HG02970 (cell line): Measurements from ENCODE around the gene RASGEF1C.
"Not testable (repeated sequence)": the region's sequence is repeated elsewhere in the genome, so short reads cannot be mapped to it uniquely, and the experiment has no call there.

Experiments
- ATAC-seq: cut with Tn5 transposase; IDR thresholded peaks from one replicate; pipeline ENCODE4 v1.9.1; 2021; ENCODE audit warnings: mild to moderate bottlenecking, moderate library complexity, moderate number of reproducible peaks; ENCODE audit not compliant: unreplicated experiment, low FRiP score

Gene RASGEF1C

GRCh38 chr5:180090769-180091546 is 118.1 kb downstream of the RASGEF1C start:
- no peak for ATAC-seq

- ATAC-seq: no peak
Observed at GRCh38 chr5:180090098-180090768, 118.8 kb downstream of the RASGEF1C start.

DNA sequence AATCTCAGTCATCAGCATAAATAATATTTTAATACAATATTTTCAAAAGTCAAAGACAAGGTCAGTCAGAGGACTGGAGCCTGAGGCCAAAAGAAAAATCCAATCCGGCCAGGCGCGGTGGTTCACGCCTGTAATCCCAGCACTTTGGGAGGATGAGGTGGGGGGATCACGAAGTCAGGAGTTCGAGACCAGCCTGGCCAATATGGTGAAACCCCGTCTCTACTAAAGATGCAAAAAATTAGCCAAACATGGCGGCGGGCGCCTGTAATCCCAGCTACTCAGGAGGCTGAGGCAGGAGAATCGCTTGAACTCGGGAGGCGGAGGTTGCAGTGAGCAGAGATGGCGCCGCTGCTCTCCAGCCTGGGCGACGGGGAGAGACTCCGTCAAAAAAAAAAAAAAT is 119.4 kb downstream of the RASGEF1C start:
- not testable (repeated sequence) for ATAC-seq

- no peak for ATAC-seq
Observed at GRCh38 chr5:180088561-180088960, 120.5 kb downstream of the RASGEF1C start.

- no peak for ATAC-seq
Observed at GRCh38 chr5:180086816-180087399, 122.1 kb downstream of the RASGEF1C start.

GRCh38 chr5:180085837-180086236 is 123.2 kb downstream of the RASGEF1C start:
- ATAC-seq: no peak

DNA sequence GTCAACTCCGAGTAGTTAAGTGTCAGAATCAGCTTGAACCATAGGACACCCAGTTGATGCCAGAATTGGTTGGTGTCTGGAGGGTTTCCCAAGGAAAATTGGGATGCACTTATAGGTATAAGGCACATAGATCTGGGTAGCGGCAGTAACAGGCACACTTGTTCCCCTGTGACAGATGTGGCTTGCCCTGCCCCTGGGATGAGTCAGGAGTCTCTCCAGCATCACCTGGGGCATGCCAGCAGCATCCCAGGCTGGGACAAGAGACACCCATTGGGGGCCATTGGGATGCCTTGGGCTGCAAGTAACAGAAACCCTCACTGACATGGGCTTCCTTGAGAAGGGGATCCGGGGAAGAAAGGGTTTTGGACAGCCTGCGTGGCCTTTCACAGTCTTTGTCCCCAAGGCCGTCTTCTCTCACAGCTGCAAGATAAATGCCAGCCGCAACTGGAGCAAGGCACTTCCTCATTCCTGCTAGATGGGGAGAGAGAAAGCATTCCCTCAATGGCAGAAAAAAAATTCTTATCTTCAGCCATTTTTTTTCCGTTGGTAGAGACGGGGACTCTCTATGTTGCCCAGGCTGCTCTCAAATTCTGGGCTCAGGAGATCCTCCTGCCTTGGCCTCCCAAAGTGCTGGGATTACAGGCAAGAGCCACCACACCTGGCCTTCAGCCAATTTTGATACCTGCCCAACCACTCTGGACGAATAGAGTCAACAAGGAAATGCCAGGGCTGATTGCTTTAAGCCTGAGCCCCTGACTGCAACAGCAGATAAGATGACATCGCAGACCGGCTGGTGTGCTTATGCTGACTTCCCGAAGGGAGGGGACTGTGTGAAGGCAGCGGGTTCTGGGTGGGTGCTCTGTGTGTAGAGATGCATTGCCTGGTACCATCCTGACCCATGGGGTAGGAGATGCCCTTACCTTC is 124.1 kb downstream of the RASGEF1C start:
- no peak for ATAC-seq

DNA sequence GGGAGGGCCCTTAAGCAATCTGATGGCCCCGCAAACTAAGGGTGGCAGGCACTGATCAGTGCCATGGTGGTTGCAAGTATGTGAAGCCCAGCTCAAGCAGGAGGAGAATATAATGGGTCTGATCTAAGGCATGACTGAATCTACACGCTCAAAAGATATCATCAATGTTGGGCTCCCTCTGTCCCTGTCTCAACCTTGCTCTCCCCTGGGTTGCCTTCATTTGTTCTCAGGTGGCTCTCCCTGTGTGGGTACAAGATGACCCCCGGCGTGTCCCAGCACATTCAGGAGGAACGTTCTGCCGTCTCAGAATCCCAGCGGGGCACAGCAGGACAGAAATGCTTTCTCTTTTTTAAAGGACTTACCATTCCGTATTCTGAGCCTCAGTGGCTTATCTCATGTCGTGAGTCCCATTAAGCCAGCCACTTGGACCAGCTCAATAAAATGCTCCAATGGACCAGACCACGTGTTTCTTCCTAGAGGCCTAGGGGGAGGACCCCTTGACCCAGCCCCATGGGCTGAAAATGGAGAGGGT is 125.4 kb downstream of the RASGEF1C start:
- ATAC-seq: no peak

- no peak for ATAC-seq
Observed at GRCh38 chr5:180082633-180083420, 126.2 kb downstream of the RASGEF1C start.

- no peak for ATAC-seq
Observed at GRCh38 chr5:180081481-180081880, 127.5 kb downstream of the RASGEF1C start.

GRCh38 chr5:180080486-180081280 is 128.3 kb downstream of the RASGEF1C start:
- no peak for ATAC-seq

- no peak for ATAC-seq
Observed at GRCh38 chr5:180079702-180080466, 129.1 kb downstream of the RASGEF1C start.

GRCh38 chr5:180078348-180078747 is 130.7 kb downstream of the RASGEF1C start:
- ATAC-seq: no peak

DNA sequence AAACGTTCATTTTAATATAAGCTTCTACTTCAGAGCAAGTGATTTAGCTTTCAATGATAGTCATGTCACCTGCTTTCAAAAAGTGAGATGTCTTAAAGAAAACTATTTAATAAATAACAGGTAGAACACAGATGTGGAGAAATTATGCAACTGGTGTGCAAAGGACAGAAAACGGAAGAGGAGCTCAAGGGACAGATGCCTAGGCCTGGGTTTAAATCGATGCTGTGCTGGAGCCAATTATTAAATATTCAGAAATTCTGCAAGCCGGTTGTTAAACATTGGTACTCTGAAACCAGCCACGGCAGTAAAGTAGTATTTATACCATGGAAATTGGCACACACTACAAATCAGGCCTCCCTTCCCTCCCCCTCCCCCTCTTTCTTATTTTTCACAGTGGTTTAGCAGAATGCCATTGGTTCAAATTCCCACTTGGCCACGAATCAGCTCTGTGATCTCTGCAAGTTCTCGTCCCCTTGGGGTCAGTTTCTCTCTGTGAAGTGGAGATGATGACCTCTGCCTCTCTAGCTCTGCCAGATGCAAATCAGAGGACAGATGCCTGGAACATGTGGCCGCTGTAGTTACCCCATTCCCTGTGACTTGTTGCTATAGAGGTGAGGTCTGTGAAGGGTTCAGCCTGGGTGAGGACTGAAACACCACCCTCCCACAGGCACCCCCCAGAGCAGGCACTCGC is 131.3 kb downstream of the RASGEF1C start:
- no peak for ATAC-seq

DNA sequence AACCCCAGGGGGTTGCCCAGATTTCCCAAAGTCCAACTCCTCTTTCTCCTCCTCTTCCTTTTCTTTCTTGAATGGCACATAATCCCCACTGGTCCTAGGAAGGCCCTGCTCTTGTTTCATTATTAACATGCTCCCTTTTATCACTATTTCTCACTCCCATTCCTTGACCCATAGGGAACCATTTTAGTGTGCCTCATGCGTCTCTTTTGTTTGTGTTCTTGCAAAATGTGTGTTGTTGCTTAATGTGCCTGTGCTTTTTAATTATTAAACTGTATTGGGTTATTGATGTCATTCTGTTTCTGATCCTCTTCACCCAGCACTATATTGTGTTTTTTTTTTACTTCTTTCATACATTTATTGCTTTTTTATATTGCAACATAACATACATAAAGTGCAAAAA is 133.3 kb downstream of the RASGEF1C start:
- no peak for ATAC-seq

DNA sequence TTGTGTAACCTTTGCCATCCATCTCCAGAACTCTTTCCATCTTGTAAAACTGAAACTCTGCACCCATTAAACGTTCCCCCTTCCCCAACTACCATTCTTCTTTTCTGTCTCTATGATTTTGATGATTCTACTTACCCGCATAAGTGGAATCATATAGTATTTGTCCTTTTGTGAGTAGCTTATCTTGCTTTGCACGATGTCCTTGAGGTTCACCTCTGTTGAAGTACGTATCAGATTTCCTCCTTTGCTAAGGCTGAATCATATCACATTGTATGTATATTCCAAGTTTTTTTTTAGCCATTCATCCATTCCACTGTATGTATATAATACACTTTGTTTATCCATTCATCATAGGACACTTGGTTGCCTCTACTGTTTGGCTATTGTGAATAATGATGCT is 134.5 kb downstream of the RASGEF1C start:
- ATAC-seq: no peak

- no peak for ATAC-seq
Observed at GRCh38 chr5:180072556-180072955, 136.5 kb downstream of the RASGEF1C start.

DNA sequence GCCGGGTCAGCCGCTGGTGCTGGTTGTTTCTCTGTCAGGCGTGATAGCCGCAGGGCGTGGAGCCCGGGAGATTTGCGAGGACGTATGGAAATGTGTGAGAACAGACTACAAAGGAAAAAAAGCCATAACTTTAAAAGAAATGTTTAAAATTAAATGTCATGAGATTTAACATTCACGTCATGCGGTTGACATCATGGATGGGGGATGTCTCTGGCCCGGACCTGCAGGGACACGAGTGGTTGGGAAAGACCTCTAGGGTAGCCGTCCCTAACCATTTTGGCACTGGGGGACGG is 136.8 kb downstream of the RASGEF1C start:
- ATAC-seq: no peak
